PFSK-1 (cell line): Measurements from ENCODE around the gene JAM3.

Experiments
- FOXP2 ChIP-seq: optimal IDR thresholded peaks from 2 replicates; pipeline ENCODE3; 2011; ENCODE audit warnings: borderline replicate concordance, control low read depth, inconsistent platforms; ENCODE audit not compliant: insufficient read depth; ENCODE audit errors: extremely low read length, extremely low read depth
- POLR2AphosphoS5 ChIP-seq: IDR thresholded peaks from 2 replicates; pipeline ENCODE4 v1.6.1; 2012; ENCODE audit warnings: low read depth, mild to moderate bottlenecking, control low read depth, low read length, moderate library complexity
- TF ChIP-seq, protein P1 (sequence below), 2 experiments: IDR thresholded peaks; 2 replicates each; pipeline versions ENCODE4 v1.6.1 to v1.8.0; 2011 to 2012; ENCODE audit warnings: low read depth in 2 of 2, low read length in 2 of 2, control low read depth in 1 of 2, inconsistent platforms in 1 of 2, mild to moderate bottlenecking in 1 of 2, moderate library complexity in 1 of 2; ENCODE audit not compliant: insufficient read depth in 1 of 2

DNA sequence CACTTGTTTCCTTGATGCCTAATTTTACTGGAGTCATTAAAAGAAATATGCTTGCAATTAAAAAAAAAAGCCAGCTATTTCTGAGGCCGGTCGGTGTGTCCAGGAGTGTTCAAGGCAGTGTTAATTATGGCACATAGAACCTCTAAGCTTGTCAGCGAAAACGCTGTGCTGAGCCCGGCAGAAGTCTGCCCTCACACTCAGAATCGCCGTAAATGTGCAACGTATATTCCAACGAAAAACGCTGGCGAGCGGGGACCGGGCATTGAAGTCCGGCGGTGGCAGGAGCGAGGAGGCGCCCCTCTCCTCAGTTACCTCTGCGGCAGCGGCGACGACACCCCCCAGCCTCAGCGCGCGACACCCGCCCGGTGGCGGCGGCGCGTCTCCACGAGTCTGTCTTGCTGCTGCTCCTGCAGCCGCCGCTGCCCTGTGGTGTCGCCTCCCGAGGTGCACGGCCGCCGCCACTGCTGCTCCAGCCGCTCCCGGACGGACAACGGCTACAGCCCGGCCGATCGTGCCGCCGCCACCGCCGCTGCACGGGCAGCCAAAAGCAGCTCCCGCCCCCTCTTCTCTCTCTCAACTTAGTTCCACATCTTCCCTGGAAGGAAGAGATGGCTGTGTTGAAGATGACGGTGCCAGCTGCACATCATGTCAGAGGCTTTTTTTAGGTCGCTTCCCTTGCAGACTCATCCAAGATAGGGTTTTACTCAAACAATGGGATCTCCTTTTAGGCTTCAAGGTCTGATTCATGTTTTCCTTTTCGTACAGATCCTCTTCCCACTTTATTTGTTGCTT, 56.0 kb downstream of the JAM3 start:
- no peak for TF ChIP-seq FOXP2
- no peak for TF ChIP-seq POLR2AphosphoS5
- TF ChIP-seq, protein P1, sequence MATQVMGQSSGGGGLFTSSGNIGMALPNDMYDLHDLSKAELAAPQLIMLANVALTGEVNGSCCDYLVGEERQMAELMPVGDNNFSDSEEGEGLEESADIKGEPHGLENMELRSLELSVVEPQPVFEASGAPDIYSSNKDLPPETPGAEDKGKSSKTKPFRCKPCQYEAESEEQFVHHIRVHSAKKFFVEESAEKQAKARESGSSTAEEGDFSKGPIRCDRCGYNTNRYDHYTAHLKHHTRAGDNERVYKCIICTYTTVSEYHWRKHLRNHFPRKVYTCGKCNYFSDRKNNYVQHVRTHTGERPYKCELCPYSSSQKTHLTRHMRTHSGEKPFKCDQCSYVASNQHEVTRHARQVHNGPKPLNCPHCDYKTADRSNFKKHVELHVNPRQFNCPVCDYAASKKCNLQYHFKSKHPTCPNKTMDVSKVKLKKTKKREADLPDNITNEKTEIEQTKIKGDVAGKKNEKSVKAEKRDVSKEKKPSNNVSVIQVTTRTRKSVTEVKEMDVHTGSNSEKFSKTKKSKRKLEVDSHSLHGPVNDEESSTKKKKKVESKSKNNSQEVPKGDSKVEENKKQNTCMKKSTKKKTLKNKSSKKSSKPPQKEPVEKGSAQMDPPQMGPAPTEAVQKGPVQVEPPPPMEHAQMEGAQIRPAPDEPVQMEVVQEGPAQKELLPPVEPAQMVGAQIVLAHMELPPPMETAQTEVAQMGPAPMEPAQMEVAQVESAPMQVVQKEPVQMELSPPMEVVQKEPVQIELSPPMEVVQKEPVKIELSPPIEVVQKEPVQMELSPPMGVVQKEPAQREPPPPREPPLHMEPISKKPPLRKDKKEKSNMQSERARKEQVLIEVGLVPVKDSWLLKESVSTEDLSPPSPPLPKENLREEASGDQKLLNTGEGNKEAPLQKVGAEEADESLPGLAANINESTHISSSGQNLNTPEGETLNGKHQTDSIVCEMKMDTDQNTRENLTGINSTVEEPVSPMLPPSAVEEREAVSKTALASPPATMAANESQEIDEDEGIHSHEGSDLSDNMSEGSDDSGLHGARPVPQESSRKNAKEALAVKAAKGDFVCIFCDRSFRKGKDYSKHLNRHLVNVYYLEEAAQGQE (IDR thresholded peaks at IDR 0.05; ENCODE audit: insufficient read depth in 1 of 2, low read depth in 2 of 2, low read length in 2 of 2): no peak
